Smooth muscle cell of bladder (primary cell): ENCODE results near the gene MYRIP. TPM values are rescaled to one million over a fixed set of nuclear protein-coding genes. Genes with fewer than 3 reads are reported as not detected.

ENCODE experiments used
- total RNA-seq: library from RNA; depleted of rRNA; stranded (reverse); fragments of >200 nt; gene quantifications from 2 replicates; pipeline ENCODE4 v1.2.3, GENCODE V29; 2014

Gene MYRIP
- under 0.01 TPM in 2 replicates for total RNA-seq

GRCh38 chr3:39809181-39809994 is at the start of gene MYRIP:
MYRIP (plus strand) TSS chr3:39809609; CDS start chr3:39900817, 91,208 bp downstream.

DNA sequence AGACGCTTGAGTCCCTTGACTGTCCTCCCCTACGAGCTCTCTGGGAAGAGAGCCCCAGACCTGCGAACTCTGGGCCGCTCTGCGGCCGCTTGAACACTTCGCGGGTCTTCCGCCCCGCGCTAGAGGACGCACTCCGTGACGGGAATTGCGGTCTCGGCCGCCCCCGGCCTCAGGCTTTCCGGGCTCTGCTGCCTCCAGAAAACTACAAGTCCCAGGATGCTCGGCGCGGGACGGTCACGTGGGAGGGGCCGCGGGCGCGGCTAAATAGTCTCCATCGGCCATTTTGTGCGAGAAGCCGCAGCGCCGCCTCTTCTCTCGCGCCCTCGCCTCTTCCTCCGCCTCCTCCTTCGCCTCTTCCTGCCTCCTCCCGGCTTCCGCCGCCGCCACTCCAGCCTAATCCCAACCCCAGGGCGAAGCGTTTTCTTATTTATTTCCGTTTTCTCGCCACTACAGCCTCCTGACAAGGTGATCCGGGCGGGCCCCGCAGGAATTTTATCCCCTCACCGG is 500.1 kb downstream of the MYRIP start, which contains the start of gene EIF1B:
TSS of gene EIF1B (plus strand) at position 290 of the 507 bp plus-strand sequence. CDS start 235 bp downstream, outside the sequence.

